Measurements from ENCODE around the gene C15orf39.

GRCh38 chr15:75200391-75200764 lies 1.3 kb upstream of the C15orf39 start:
- TF ChIP-seq CTCF (IDR thresholded peaks at IDR 0.05; ENCODE audit: low read length) (no peak), EZH2 (IDR thresholded peaks at IDR 0.05; ENCODE audit: borderline replicate concordance, low read length) (no peak)

Measured in OCI-LY1 (cell line).